ENCODE results near the gene MAD1L1.

Gene MAD1L1

GRCh38 chr7:1888425-1888824 lies 344.3 kb downstream of the MAD1L1 start (continued):
- no peak for TF ChIP-seq ZNF175 (tag by site-specific recombination; IDR thresholded peaks at IDR 0.05)
- no peak for TF ChIP-seq ZNF37A (tag by site-specific recombination; IDR thresholded peaks at IDR 0.05)
- no peak for TF ChIP-seq SCRT2 (tag by site-specific recombination; IDR thresholded peaks at IDR 0.05)
- TF ChIP-seq ZNF112 (tag by site-specific recombination; IDR thresholded peaks at IDR 0.05), result no peak

- H3K9me3 ChIP-seq (ENCODE audit: control insufficient read depth, insufficient read depth, low read depth, low read length), result no peaks in the 10 kb centered on the region
- CTCF ChIA-PET, result no interaction called here
- peaks cover 0 to 19% of the 10 kb centered on the region in 2 experiments; a peak in 2 of 3 replicates for H3K36me3 ChIP-seq (ENCODE audit: control insufficient read depth in 2 of 2, insufficient read depth in 1 of 2, low read length in 2 of 2)
- no peak overlapping the region for H3K4me3 ChIP-seq (ENCODE audit: low read depth, low read length)
- POLR2A ChIA-PET, result no interaction called here
- H3K4me1 ChIP-seq (ENCODE audit: control insufficient read depth, insufficient read depth, low read length), result no peaks in the 10 kb centered on the region
- no peak overlapping the region for H3K27ac ChIP-seq (ENCODE audit: extremely low read depth, low read depth, low read length)
- peak; percentile 30; the same call in 1 of the 2 replicates for TF ChIP-seq ZFHX2 (tag by site-specific recombination; conservative IDR thresholded peaks at IDR 0.05)
- no peak for TF ChIP-seq ZNF10 (tag by site-specific recombination; IDR thresholded peaks at IDR 0.05)
Observed at GRCh38 chr7:1887251-1887650, 345.5 kb downstream of the MAD1L1 start.

- H3K4me1 ChIP-seq (ENCODE audit: control insufficient read depth, insufficient read depth, low read length), result no peaks in the 10 kb centered on the region
- POLR2A ChIA-PET, result no interaction called here
Observed at GRCh38 chr7:1886361-1887064, 346.2 kb downstream of the MAD1L1 start.

GRCh38 chr7:1885465-1886226 lies 347.1 kb downstream of the MAD1L1 start:
- ChIA-PET POLR2A (no interaction called here), CTCF (interaction anchor here (0.6 kb wide), 1 partner anchor 474 kb away, joined by 3 read pairs; no protein-coding TSS in a partner anchor)
- Histone ChIP-seq H3K9me3 (ENCODE audit: control insufficient read depth, insufficient read depth, low read depth, low read length) (no peaks in the 10 kb centered on the region), H3K36me3 (ENCODE audit: control insufficient read depth in 2 of 2, insufficient read depth in 1 of 2, low read length in 2 of 2) (peaks cover 0 to 19% of the 10 kb centered on the region in 2 experiments; a peak in 1 of 3 replicates), H3K4me1 (ENCODE audit: control insufficient read depth, insufficient read depth, low read length) (no peaks in the 10 kb centered on the region), H3K27ac (ENCODE audit: extremely low read depth, low read depth, low read length) (no peak overlapping the region), H3K4me3 (ENCODE audit: low read depth, low read length) (no peak overlapping the region)
- TF ChIP-seq ZBTB20 (tag by site-specific recombination; IDR thresholded peaks at IDR 0.05) (no peak), KLF17 (tag by site-specific recombination; IDR thresholded peaks at IDR 0.05) (no peak), ZBTB10 (tag by site-specific recombination; IDR thresholded peaks at IDR 0.05) (no peak), TRIM28 (IDR thresholded peaks at IDR 0.05; ENCODE audit: borderline replicate concordance, low read length) (no peak), ZBTB21 (tag by site-specific recombination; IDR thresholded peaks at IDR 0.05) (no peak), YY2 (tag by site-specific recombination; IDR thresholded peaks at IDR 0.05) (no peak), ZBTB44 (tag by site-specific recombination; IDR thresholded peaks at IDR 0.05) (no peak), ZNF768 (tag by site-specific recombination; IDR thresholded peaks at IDR 0.05) (no peak), TSHZ1 (tag by site-specific recombination; IDR thresholded peaks at IDR 0.05; ENCODE audit: borderline replicate concordance) (no peak), IKZF3 (tag by site-specific recombination; IDR thresholded peaks at IDR 0.05) (no peak)

More at GRCh38 chr7:1886361-1887064, 346.2 kb downstream of the MAD1L1 start:
- no peak overlapping the region for H3K27ac ChIP-seq (ENCODE audit: extremely low read depth, low read depth, low read length)
- H3K36me3 ChIP-seq (ENCODE audit: control insufficient read depth in 2 of 2, insufficient read depth in 1 of 2, low read length in 2 of 2), result peaks cover 0 to 19% of the 10 kb centered on the region in 2 experiments; a peak in 2 of 3 replicates
- TF ChIP-seq ZNF585B (tag by site-specific recombination; IDR thresholded peaks at IDR 0.05) (no peak), ZNF660 (tag by site-specific recombination; IDR thresholded peaks at IDR 0.05) (no peak), ZIC2 (tag by site-specific recombination; IDR thresholded peaks at IDR 0.05) (peak; percentile 90), EGR2 (tag by site-specific recombination; IDR thresholded peaks at IDR 0.05; ENCODE audit: low read depth) (peak; percentile 92), ZNF423 (tag by site-specific recombination; IDR thresholded peaks at IDR 0.05) (no peak), ZNF169 (tag by site-specific recombination; IDR thresholded peaks at IDR 0.05) (no peak), ZFHX2 (tag by site-specific recombination; conservative IDR thresholded peaks at IDR 0.05) (peak; percentile 89), ZNF202 (tag by site-specific recombination; IDR thresholded peaks at IDR 0.05; ENCODE audit: borderline replicate concordance) (no peak), BCL11B (tag by site-specific recombination; IDR thresholded peaks at IDR 0.05; ENCODE audit: low read depth) (no peak), ZNF530 (tag by site-specific recombination; IDR thresholded peaks at IDR 0.05; ENCODE audit: low read depth) (no peak), ZNF335 (tag by site-specific recombination; conservative IDR thresholded peaks at IDR 0.05) (no peak)
- no peaks in the 10 kb centered on the region for H3K9me3 ChIP-seq (ENCODE audit: control insufficient read depth, insufficient read depth, low read depth, low read length)
- CTCF ChIA-PET, result no interaction called here
- no peak overlapping the region for H3K4me3 ChIP-seq (ENCODE audit: low read depth, low read length)

All from HEK293 (cell line).